MCF 10A (cell line): ENCODE measurements around the gene WHAMM. TPM values are rescaled to one million over a fixed set of nuclear protein-coding genes. Genes with fewer than 3 reads are reported as not detected.
"Not testable (repeated sequence)": the region's sequence is repeated elsewhere in the genome, so short reads cannot be mapped to it uniquely, and the experiment has no call there.

Experiments used
- BruUV-seq: library from RNA; stranded (reverse); fragments of 400-500 nt; replicated peaks from 2 replicates; lab custom pipeline; 2021; lab: Mats Ljungman, UMichigan
- CTCF ChIA-PET: fragments of 300-600 bp; sonication (Branson Sonifier 250); formaldehyde crosslinking; extraction: SDS; loops from one replicate; lab custom pipeline; 2021; ENCODE audit warnings: antibody characterized with exemption, inconsistent platforms; lab: Yijun Ruan, JAX
- POLR2A ChIA-PET: fragments of 300-600, 350-650 bp; sonication (Branson Sonifier 250); formaldehyde crosslinking; extraction: SDS; loops from one replicate; lab custom pipeline; 2020; ENCODE audit warnings: antibody characterized with exemption, inconsistent platforms; lab: Yijun Ruan, JAX
- DNase-seq: peaks from one replicate; pipeline ENCODE4 v3.0.0-alpha.2; 2018; ENCODE audit not compliant: unreplicated experiment
- H3K27ac Mint-ChIP-seq: one replicate; pipeline ENCODE4 v1.8.0; 2022; ENCODE audit warnings: mild to moderate bottlenecking, low read depth, mixed read lengths; ENCODE audit not compliant: unreplicated experiment
- H3K27me3 Mint-ChIP-seq: one replicate; pipeline ENCODE4 v1.8.0; 2022; ENCODE audit warnings: mixed read lengths; ENCODE audit not compliant: insufficient read depth, unreplicated experiment
- H3K36me3 Mint-ChIP-seq: one replicate; pipeline ENCODE4 v1.8.0; 2022; ENCODE audit warnings: mild to moderate bottlenecking, moderate library complexity, mixed read lengths; ENCODE audit not compliant: insufficient read depth, unreplicated experiment
- H3K4me1 Mint-ChIP-seq: one replicate; pipeline ENCODE4 v1.8.0; 2022; ENCODE audit warnings: mixed read lengths; ENCODE audit not compliant: insufficient read depth, unreplicated experiment
- H3K4me3 Mint-ChIP-seq: one replicate; pipeline ENCODE4 v1.8.0; 2022; ENCODE audit warnings: mild to moderate bottlenecking, moderate library complexity, mixed read lengths; ENCODE audit not compliant: unreplicated experiment
- H3K9me3 Mint-ChIP-seq: one replicate; pipeline ENCODE4 v1.8.0; 2022; ENCODE audit warnings: mixed read lengths; ENCODE audit not compliant: unreplicated experiment
- CTCF ChIP-seq: fragments of 200-600 bp; IDR thresholded peaks from one replicate; pipeline ENCODE4 v1.8.0; 2022; ENCODE audit warnings: antibody characterized with exemption, mild to moderate bottlenecking; ENCODE audit not compliant: unreplicated experiment
- intact Hi-C: fragments of 100-400 bp; cut with micrococcal nuclease; formaldehyde crosslinking; loops from 2 replicates; pipeline ENCODE4 v1.14.1; 2022
- total RNA-seq: library from RNA; stranded (reverse); gene quantifications from 2 replicates; pipeline ENCODE4 v1.2.3, GENCODE V29; 2022

The WHAMM gene
- total RNA-seq, 1 experiment from 2014 or later: 8.2 TPM

GRCh38 chr15:82810890-82811426 lies 1.5 kb downstream of the WHAMM start:
- peak; percentile 8 for DNase-seq
- Mint-ChIP-seq H3K27ac (peak overlapping the region; percentile 84), H3K4me1 (peaks cover 22% of the 10 kb centered on the region), H3K27me3 (no peaks in the 10 kb centered on the region), H3K36me3 (peaks cover 31% of the 10 kb centered on the region), H3K4me3 (peak overlapping the region; percentile 84), H3K9me3 (no peaks in the 10 kb centered on the region)
- POLR2A ChIA-PET: interaction anchor here (0.6 to 8.4 kb wide), 22 partner anchors 8 to 473 kb away, joined by 3 to 182 read pairs (median 4); partner anchors contain the start of genes C15orf40, RAMAC and RPS17
- intact Hi-C loops: no loop called here
- TF ChIP-seq CTCF: no peak
- BruUV-seq: TSS peak; percentile 61
- CTCF ChIA-PET: interaction anchor here (0.6 to 1.7 kb wide), 7 partner anchors 30 to 270 kb away, joined by 3 to 7 read pairs (median 4); partner anchors contain the start of gene RPS17

GRCh38 chr15:82812994-82813393 lies 3.6 kb downstream of the WHAMM start:
- BruUV-seq: no TSS peak
- H3K27ac Mint-ChIP-seq: no peak overlapping the region
- CTCF ChIA-PET: interaction anchor here (0.6 to 1.3 kb wide), 5 partner anchors 17 to 552 kb away, joined by 3 to 5 read pairs (median 3); no protein-coding TSS in a partner anchor
- TF ChIP-seq CTCF: no peak
- no peak for DNase-seq
- H3K27me3 Mint-ChIP-seq: no peaks in the 10 kb centered on the region
- H3K36me3 Mint-ChIP-seq: peaks cover 49% of the 10 kb centered on the region
- peaks cover 22% of the 10 kb centered on the region for H3K4me1 Mint-ChIP-seq
- no peaks in the 10 kb centered on the region for H3K9me3 Mint-ChIP-seq
- H3K4me3 Mint-ChIP-seq: peak overlapping the region; percentile 84
- POLR2A ChIA-PET: interaction anchor here (0.6 to 8.4 kb wide), 8 partner anchors 17 to 616 kb away, joined by 3 to 182 read pairs (median 4); partner anchors contain the start of gene RPS17
- intact Hi-C loops: no loop called here

- Mint-ChIP-seq H3K36me3 (peaks cover 89% of the 10 kb centered on the region), H3K27ac (no peak overlapping the region), H3K4me1 (no peaks in the 10 kb centered on the region), H3K4me3 (no peak overlapping the region), H3K9me3 (no peaks in the 10 kb centered on the region), H3K27me3 (no peaks in the 10 kb centered on the region)
- BruUV-seq: no TSS peak
- TF ChIP-seq CTCF: no peak
- POLR2A ChIA-PET: no interaction called here
- DNase-seq: no peak
- intact Hi-C loops: no loop called here
- CTCF ChIA-PET: no interaction called here
Observed at GRCh38 chr15:82820128-82820527, 10.7 kb downstream of the WHAMM start.

DNA sequence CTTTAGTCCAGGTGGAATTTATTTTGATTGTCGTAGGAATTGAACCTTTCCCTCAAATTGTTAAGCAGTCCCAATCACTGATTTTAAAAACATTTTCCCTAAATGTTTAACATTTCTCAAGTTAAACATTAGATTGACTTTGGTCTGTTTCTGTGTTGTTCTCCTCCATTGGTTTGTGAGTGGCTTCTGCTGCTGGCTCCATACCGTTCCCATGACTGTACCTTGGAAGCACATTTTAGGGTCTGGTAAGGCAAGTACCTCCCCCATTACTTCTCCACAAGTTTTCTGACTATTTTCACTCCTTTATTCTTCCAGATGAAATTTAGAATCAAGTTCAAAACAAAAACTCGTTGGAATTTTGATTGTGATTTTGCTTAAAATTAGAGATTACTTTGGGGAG lies 12.0 kb downstream of the WHAMM start:
- H3K27me3 Mint-ChIP-seq, H3K9me3 Mint-ChIP-seq, BruUV-seq, POLR2A ChIA-PET, H3K27ac Mint-ChIP-seq, CTCF ChIA-PET, intact Hi-C loops, H3K4me1 Mint-ChIP-seq, DNase-seq, H3K4me3 Mint-ChIP-seq: not testable (repeated sequence)
- peaks cover 95% of the 10 kb centered on the region for H3K36me3 Mint-ChIP-seq

- DNase-seq, POLR2A ChIA-PET: not testable (repeated sequence)
Observed at GRCh38 chr15:82821851-82822250, 12.4 kb downstream of the WHAMM start.

More at GRCh38 chr15:82821851-82822250, 12.4 kb downstream of the WHAMM start:
- H3K4me3 Mint-ChIP-seq, CTCF ChIA-PET, H3K9me3 Mint-ChIP-seq, H3K4me1 Mint-ChIP-seq, intact Hi-C loops, H3K27ac Mint-ChIP-seq, BruUV-seq, H3K27me3 Mint-ChIP-seq: not testable (repeated sequence)
- H3K36me3 Mint-ChIP-seq: peaks cover 95% of the 10 kb centered on the region
